ENCODE data around the gene HOXA7.

Gene HOXA7

GRCh38 chr7:27193335-27194001 lies 37.0 kb upstream of the HOXA7 start:
- no peak for DNase-seq (ENCODE audit: low read depth in 2 of 2)

GRCh38 chr7:27192546-27193334 lies 36.3 kb upstream of the HOXA7 start:
- no peak for DNase-seq (ENCODE audit: low read depth in 2 of 2)

- DNase-seq (ENCODE audit: low read depth in 2 of 2), result no peak
Observed at GRCh38 chr7:27191833-27192545, 35.5 kb upstream of the HOXA7 start.

- DNase-seq (ENCODE audit: low read depth in 2 of 2), result no peak
Observed at GRCh38 chr7:27191161-27191731, 34.8 kb upstream of the HOXA7 start.

- DNase-seq (ENCODE audit: low read depth in 2 of 2), result no peak
Observed at GRCh38 chr7:27189997-27190748, 33.7 kb upstream of the HOXA7 start.

- no peak for DNase-seq (ENCODE audit: low read depth in 2 of 2)
Observed at GRCh38 chr7:27189295-27189996, 33.0 kb upstream of the HOXA7 start.

- no peak for DNase-seq (ENCODE audit: low read depth in 2 of 2)
Observed at GRCh38 chr7:27188386-27189294, 32.2 kb upstream of the HOXA7 start.

GRCh38 chr7:27187475-27188385 lies 31.3 kb upstream of the HOXA7 start:
- no peak for DNase-seq (ENCODE audit: low read depth in 2 of 2)

- DNase-seq (ENCODE audit: low read depth in 2 of 2), result no peak
Observed at GRCh38 chr7:27186668-27187474, 30.4 kb upstream of the HOXA7 start.

GRCh38 chr7:27185854-27186667 lies 29.6 kb upstream of the HOXA7 start:
- DNase-seq (ENCODE audit: low read depth in 2 of 2), result no peak

- DNase-seq (ENCODE audit: low read depth in 2 of 2), result no peak
Observed at GRCh38 chr7:27185013-27185853, 28.8 kb upstream of the HOXA7 start, which contains the start of gene HOXA11. Gene HOXA11 (minus strand): TSS chr7:27185232. CDS start chr7:27185144, 88 bp downstream.

GRCh38 chr7:27184337-27185012 lies 28.0 kb upstream of the HOXA7 start:
- DNase-seq (ENCODE audit: low read depth in 2 of 2), result no peak

GRCh38 chr7:27183682-27184336 lies 27.3 kb upstream of the HOXA7 start:
- DNase-seq (ENCODE audit: low read depth in 2 of 2), result no peak

- no peak for DNase-seq (ENCODE audit: low read depth in 2 of 2)
Observed at GRCh38 chr7:27182861-27183681, 26.6 kb upstream of the HOXA7 start.

All from stimulated activated CD4-positive, alpha-beta T cell treated with anti-CD3 and anti-CD28 coated beads, Interleukin-4, amount 100 ng/mL, for 48 hours (primary cell).